Activated CD4-positive, alpha-beta T cell treated with anti-CD3 and anti-CD28 coated beads, Interleukin-2, amount 10 ng/mL, durations not matched to agents 24 days and 14 days (primary cell): Measurements from ENCODE around the gene ZBED6. TPM values are rescaled to one million over a fixed set of nuclear protein-coding genes. Genes with fewer than 3 reads are reported as not detected.
A peak's percentile ranks its signal among the peaks of the same experiment; 100 is the strongest.
"Not testable (repeated sequence)": the region's sequence is repeated elsewhere in the genome, so short reads cannot be mapped to it uniquely, and the experiment has no call there.

Experiments
- DNase-seq: peaks from one replicate; pipeline ENCODE4 v3.0.0; 2022
- H3K27ac Mint-ChIP-seq: one replicate; pipeline ENCODE4 v1.8.0; 2022; ENCODE audit warnings: mild to moderate bottlenecking, mixed read lengths
- H3K27me3 Mint-ChIP-seq: one replicate; pipeline ENCODE4 v1.8.0; 2022; ENCODE audit warnings: mixed read lengths
- H3K36me3 Mint-ChIP-seq: one replicate; pipeline ENCODE4 v1.8.0; 2022; ENCODE audit warnings: low read depth, mild to moderate bottlenecking, mixed read lengths
- H3K4me1 Mint-ChIP-seq: one replicate; pipeline ENCODE4 v1.8.0; 2021; ENCODE audit warnings: mixed read lengths
- H3K4me3 Mint-ChIP-seq: one replicate; pipeline ENCODE4 v1.8.0; 2022; ENCODE audit warnings: mild to moderate bottlenecking, moderate library complexity, mixed read lengths
- H3K9me3 Mint-ChIP-seq: one replicate; pipeline ENCODE4 v1.8.0; 2021; ENCODE audit warnings: mixed read lengths
- intact Hi-C: fragments of 100-400 bp; cut with micrococcal nuclease; formaldehyde crosslinking; loops from one replicate; pipeline ENCODE4 v1.15.1; 2023
- total RNA-seq: library from RNA; stranded (reverse); gene quantifications from 2 replicates; pipeline ENCODE4 v1.2.3, GENCODE V29; 2022

ZBED6 gene
- total RNA-seq, 1 donor from 2014 or later = 21.1 TPM

- H3K27ac Mint-ChIP-seq = peak overlapping the region; percentile 97
- H3K4me3 Mint-ChIP-seq = peak overlapping the region; percentile 95
- no peaks in the 10 kb centered on the region for H3K9me3 Mint-ChIP-seq
- peaks cover 43% of the 10 kb centered on the region for H3K36me3 Mint-ChIP-seq
- intact Hi-C loops = loop anchor here (5.0 to 10.0 kb wide), 4 partner anchors 41 to 284 kb away; partner anchors contain the start of gene ATP2B4
- H3K27me3 Mint-ChIP-seq = no peaks in the 10 kb centered on the region
- peak; percentile 83 for DNase-seq
- H3K4me1 Mint-ChIP-seq = peaks cover 41% of the 10 kb centered on the region
These were observed 798 bp downstream of the ZBED6 start for GRCh38 chr1:203796236-203796605.

DNA sequence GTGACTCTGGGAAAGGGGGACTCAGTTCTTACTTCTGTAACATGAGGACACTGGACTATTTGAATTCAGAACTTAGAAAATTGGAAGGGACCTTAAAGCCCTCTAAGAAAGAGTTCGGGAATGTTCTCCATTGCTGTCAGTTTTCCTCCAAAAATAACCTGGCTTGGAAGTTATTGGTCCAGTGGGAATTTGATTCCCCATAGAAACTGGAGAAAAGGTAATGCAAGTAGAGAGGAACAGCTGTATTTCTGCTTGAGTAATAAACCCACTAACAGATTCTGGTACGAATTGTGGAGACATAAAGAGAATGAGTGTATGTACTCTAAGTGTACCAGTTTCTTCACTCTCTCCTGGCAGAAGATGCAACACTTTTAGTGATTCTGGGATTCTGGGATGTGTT, 1.8 kb downstream of the ZBED6 start:
- Mint-ChIP-seq H3K36me3 (peaks cover 48% of the 10 kb centered on the region), H3K9me3 (no peaks in the 10 kb centered on the region), H3K27me3 (no peaks in the 10 kb centered on the region), H3K4me1 (peaks cover 43% of the 10 kb centered on the region), H3K4me3 (peak overlapping the region; percentile 95), H3K27ac (peak overlapping the region; percentile 40)
- intact Hi-C loops = loop anchor here (5.0 to 10.0 kb wide), 4 partner anchors 40 to 285 kb away; partner anchors contain the start of gene ATP2B4
- no peak for DNase-seq

- intact Hi-C loops = loop anchor here (5.0 to 10.0 kb wide), 4 partner anchors 39 to 286 kb away; partner anchors contain the start of gene ATP2B4
- peaks cover 45% of the 10 kb centered on the region for H3K4me1 Mint-ChIP-seq
- H3K27me3 Mint-ChIP-seq = no peaks in the 10 kb centered on the region
- DNase-seq = no peak
- no peak overlapping the region for H3K27ac Mint-ChIP-seq
- peak overlapping the region; percentile 95 for H3K4me3 Mint-ChIP-seq
- no peaks in the 10 kb centered on the region for H3K9me3 Mint-ChIP-seq
- H3K36me3 Mint-ChIP-seq = peaks cover 53% of the 10 kb centered on the region
These were observed 2.7 kb downstream of the ZBED6 start for GRCh38 chr1:203797948-203798655.

- peaks cover 62% of the 10 kb centered on the region for H3K36me3 Mint-ChIP-seq
- no peak overlapping the region for H3K4me3 Mint-ChIP-seq
- H3K4me1 Mint-ChIP-seq = peaks cover 48% of the 10 kb centered on the region
- intact Hi-C loops = loop anchor here (5.0 to 10.0 kb wide), 4 partner anchors 38 to 287 kb away; partner anchors contain the start of gene ATP2B4
- H3K27ac Mint-ChIP-seq = no peak overlapping the region
- H3K27me3 Mint-ChIP-seq = no peaks in the 10 kb centered on the region
- DNase-seq = no peak
- no peaks in the 10 kb centered on the region for H3K9me3 Mint-ChIP-seq
These were observed 3.7 kb downstream of the ZBED6 start for GRCh38 chr1:203799157-203799556.

DNA sequence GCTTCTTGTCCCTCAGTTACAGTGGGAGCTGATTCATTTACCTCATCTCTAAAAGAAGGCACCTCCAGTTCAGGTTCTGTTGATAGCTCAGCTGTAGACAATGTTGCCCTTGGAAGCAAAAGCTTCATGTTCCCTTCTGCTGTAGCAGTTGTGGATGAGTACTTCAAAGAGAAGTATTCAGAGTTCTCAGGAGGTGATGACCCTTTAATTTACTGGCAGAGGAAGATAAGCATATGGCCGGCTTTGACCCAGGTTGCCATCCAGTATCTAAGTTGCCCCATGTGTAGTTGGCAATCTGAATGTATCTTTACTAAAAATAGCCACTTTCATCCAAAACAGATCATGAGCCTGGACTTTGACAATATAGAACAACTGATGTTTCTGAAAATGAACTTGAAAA, 4.5 kb downstream of the ZBED6 start:
- H3K27ac Mint-ChIP-seq = no peak overlapping the region
- H3K36me3 Mint-ChIP-seq = peaks cover 67% of the 10 kb centered on the region
- no peak for DNase-seq
- intact Hi-C loops = loop anchor here (5.0 to 10.0 kb wide), 4 partner anchors 37 to 288 kb away; partner anchors contain the start of gene ATP2B4
- peak overlapping the region; percentile 15 for H3K4me3 Mint-ChIP-seq
- H3K27me3 Mint-ChIP-seq = no peaks in the 10 kb centered on the region
- peaks cover 48% of the 10 kb centered on the region for H3K4me1 Mint-ChIP-seq
- no peaks in the 10 kb centered on the region for H3K9me3 Mint-ChIP-seq

GRCh38 chr1:203805689-203806088, 10.3 kb downstream of the ZBED6 start:
- peaks cover 50% of the 10 kb centered on the region for H3K36me3 Mint-ChIP-seq
- H3K27me3 Mint-ChIP-seq = no peaks in the 10 kb centered on the region
- peaks cover 18% of the 10 kb centered on the region for H3K4me1 Mint-ChIP-seq
- no peak overlapping the region for H3K4me3 Mint-ChIP-seq
- H3K27ac Mint-ChIP-seq = no peak overlapping the region
- no peak for DNase-seq
- no peaks in the 10 kb centered on the region for H3K9me3 Mint-ChIP-seq
- intact Hi-C loops = no loop called here

DNA sequence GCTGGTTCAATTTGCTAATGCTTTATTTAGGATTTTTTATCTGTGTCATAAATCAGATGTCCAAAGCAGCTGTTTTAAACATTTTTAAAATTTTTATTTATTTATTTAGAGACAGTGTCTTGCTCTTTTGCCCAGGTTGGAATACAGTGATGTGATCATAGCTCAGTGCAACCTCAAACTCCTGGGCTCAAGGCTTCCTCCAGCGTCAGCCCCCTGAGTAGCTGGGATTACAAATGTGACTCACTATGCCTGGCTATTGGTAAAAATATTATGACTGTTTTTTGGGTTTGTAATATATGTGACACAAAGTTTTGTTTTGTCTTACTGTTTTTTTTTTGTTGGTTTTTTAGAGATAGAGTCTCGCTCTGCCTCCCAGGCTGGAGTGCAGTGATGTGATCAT, 11.8 kb downstream of the ZBED6 start:
- H3K9me3 Mint-ChIP-seq = no peaks in the 10 kb centered on the region
- H3K4me1 Mint-ChIP-seq = peaks cover 17% of the 10 kb centered on the region
- no peak overlapping the region for H3K27ac Mint-ChIP-seq
- no peak for DNase-seq
- peaks cover 51% of the 10 kb centered on the region for H3K36me3 Mint-ChIP-seq
- intact Hi-C loops = no loop called here
- H3K4me3 Mint-ChIP-seq = no peak overlapping the region
- H3K27me3 Mint-ChIP-seq = no peaks in the 10 kb centered on the region

DNA sequence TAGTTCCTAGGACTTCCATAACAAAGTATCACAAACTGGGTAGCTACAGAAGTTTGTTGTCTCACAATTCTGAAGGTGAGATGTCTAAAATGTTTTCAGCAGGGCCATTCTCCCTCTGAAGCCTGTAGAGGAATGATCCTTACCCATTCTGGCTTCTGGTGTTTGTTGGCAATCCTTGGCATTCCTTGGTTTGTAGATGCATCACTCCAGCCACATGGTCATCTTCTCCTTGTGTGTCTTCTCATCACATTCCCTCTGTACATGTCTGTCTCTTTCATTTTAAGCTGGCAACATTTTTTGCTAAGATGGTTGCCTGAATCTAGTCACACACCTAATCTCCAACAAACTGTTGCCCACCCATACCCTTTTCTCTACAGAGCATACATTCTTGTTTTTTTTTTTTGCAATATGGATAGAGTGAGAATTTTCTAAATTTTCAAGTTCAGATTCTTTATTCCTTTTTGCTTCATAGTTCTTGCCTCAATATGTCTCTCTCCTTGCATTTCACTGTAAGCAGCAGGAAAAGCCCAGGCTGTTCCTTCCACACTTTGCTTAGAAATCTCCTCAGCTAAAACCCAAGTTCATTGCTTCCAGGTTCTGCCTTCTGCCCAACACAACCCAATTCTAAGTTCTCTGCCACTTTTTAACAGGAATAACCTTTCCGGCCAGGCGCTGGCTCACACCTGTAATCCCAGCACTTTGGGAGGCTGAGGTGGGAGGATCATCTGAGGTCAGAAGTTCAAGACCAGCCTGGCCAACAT, 18.3 kb downstream of the ZBED6 start:
- Mint-ChIP-seq H3K4me3 (no peak overlapping the region), H3K27me3 (no peaks in the 10 kb centered on the region), H3K36me3 (peaks cover 47% of the 10 kb centered on the region)

DNA sequence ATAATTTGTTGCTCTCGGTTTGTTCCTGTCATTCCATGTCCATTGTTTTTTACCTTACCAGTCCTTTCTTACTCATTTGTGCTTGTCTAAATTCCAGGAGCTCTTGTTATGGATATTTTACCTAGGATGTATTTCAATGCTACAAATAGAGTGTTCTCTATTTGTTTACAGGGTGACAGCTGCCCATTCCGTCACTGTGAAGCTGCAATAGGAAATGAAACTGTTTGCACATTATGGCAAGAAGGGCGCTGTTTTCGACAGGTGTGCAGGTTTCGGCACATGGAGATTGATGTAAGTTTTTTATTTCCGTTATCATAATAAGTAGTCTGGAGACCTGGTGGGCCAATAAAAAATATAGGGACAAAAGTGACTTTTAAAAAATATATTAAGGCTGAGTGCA, 23.0 kb downstream of the ZBED6 start:
- Mint-ChIP-seq H3K27me3 (no peaks in the 10 kb centered on the region), H3K4me3 (no peak overlapping the region), H3K9me3 (no peaks in the 10 kb centered on the region), H3K4me1 (peaks cover 10% of the 10 kb centered on the region), H3K27ac (no peak overlapping the region), H3K36me3 (peaks cover 57% of the 10 kb centered on the region)
- no peak for DNase-seq
- intact Hi-C loops = no loop called here

More for the DNA sequence above, 18.3 kb downstream of the ZBED6 start:
- DNase-seq = no peak
- H3K9me3 Mint-ChIP-seq = no peaks in the 10 kb centered on the region
- peak overlapping the region; percentile 35 for H3K27ac Mint-ChIP-seq
- intact Hi-C loops = no loop called here
- H3K4me1 Mint-ChIP-seq = peaks cover 16% of the 10 kb centered on the region

DNA sequence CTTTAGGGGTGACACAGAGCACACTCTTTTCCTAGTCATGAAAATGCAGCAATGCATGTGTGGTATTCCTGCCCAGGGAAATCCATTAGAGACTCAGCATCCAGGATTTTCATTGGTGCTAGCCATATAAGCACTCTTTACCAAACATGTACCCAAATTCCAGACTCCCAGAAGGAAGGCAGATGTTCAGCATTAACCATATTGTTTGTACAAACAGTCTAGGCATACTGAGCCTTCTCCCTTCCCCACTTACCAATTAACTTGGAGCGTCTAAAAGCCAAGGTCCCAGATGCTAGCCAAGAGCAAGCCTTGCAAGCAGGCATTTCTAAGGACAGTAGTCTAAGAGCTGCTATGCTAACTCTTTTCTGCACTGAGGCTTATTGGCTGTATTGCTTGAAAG, 27.9 kb downstream of the ZBED6 start:
- Mint-ChIP-seq H3K9me3 (no peaks in the 10 kb centered on the region), H3K36me3 (peaks cover 59% of the 10 kb centered on the region), H3K27me3 (no peaks in the 10 kb centered on the region), H3K4me3 (no peak overlapping the region), H3K4me1 (peaks cover 12% of the 10 kb centered on the region), H3K27ac (no peak overlapping the region)
- DNase-seq = no peak
- intact Hi-C loops = no loop called here

DNA sequence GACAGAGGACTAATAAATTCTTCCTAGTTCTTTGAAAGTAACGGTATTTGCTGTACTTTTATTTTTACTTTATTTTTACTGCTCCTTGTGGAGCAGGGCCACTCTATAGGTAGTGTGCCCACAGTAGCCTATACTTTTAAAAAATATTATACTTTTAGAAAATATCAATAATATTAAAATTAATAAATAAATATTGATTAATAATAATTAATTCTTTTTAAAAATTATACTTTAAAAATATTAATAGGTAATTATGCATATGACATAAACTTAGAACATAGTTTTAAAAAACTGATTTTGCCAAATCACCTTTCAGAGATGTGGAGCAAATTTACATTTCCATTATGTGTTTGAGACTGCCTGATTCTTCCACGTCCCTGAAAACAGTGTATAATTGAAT, 30.8 kb downstream of the ZBED6 start:
- Mint-ChIP-seq H3K36me3 (peaks cover 57% of the 10 kb centered on the region), H3K4me3 (no peak overlapping the region), H3K9me3 (no peaks in the 10 kb centered on the region), H3K27ac (no peak overlapping the region), H3K27me3 (no peaks in the 10 kb centered on the region), H3K4me1 (peaks cover 10% of the 10 kb centered on the region)
- intact Hi-C loops = no loop called here
- DNase-seq = no peak

GRCh38 chr1:203828002-203828401, 32.6 kb downstream of the ZBED6 start:
- H3K4me3 Mint-ChIP-seq = no peak overlapping the region
- H3K9me3 Mint-ChIP-seq = no peaks in the 10 kb centered on the region
- peaks cover 54% of the 10 kb centered on the region for H3K36me3 Mint-ChIP-seq
- DNase-seq = no peak
- intact Hi-C loops = no loop called here
- H3K4me1 Mint-ChIP-seq = peaks cover 10% of the 10 kb centered on the region
- no peak overlapping the region for H3K27ac Mint-ChIP-seq
- H3K27me3 Mint-ChIP-seq = no peaks in the 10 kb centered on the region

DNA sequence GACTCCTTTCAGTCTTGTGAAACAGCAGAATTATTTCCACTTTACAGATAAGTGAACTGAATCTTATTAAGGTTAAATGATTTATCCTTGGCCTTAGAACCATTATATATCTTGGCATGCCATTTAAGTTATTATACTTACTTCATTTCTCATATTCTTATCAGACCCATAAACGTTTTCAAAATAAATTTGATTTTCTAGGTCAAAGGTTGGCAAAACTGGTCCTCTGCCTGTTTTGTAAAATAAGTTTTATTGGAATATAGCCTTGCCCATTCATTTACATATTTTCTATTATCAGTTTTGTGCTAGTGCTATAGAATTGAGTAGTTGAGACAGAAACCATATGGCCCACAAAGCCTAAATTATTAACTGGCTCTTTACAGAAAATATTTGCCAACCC, 33.1 kb downstream of the ZBED6 start:
- DNase-seq = no peak
- intact Hi-C loops = no loop called here
- Mint-ChIP-seq H3K27me3 (no peaks in the 10 kb centered on the region), H3K4me3 (no peak overlapping the region), H3K9me3 (no peaks in the 10 kb centered on the region), H3K36me3 (peaks cover 53% of the 10 kb centered on the region), H3K27ac (no peak overlapping the region), H3K4me1 (peaks cover 10% of the 10 kb centered on the region)

- intact Hi-C loops, H3K4me3 Mint-ChIP-seq, DNase-seq, H3K9me3 Mint-ChIP-seq, H3K27me3 Mint-ChIP-seq, H3K4me1 Mint-ChIP-seq, H3K27ac Mint-ChIP-seq: not testable (repeated sequence)
- H3K36me3 Mint-ChIP-seq = peaks cover 54% of the 10 kb centered on the region
These were observed 33.8 kb downstream of the ZBED6 start for GRCh38 chr1:203829247-203829646.
